OCI-LY3 (cell line): ENCODE measurements around the gene SEPHS2.

Source experiments
- H2AFZ ChIP-seq: fragments of 200-600, 300-600 bp; shearing (Covaris generic); 2 replicates; pipeline ENCODE4 v1.6.0; 2014; ENCODE audit warnings: antibody characterized with exemption, low read depth, low read length
- H3K27ac ChIP-seq: fragments of 200-600, 300-600 bp; sonication (generic); 2 replicates; pipeline ENCODE4 v1.5.1; 2014; ENCODE audit warnings: mild to moderate bottlenecking, low read length, moderate library complexity, mixed read lengths
- H3K27me3 ChIP-seq: fragments of 200-600, 300-600 bp; sonication (generic); 2 replicates; pipeline ENCODE4 v1.6.1; 2014; ENCODE audit warnings: low read depth, low read length, mixed read lengths
- H3K36me3 ChIP-seq: fragments of 200-600, 300-600 bp; sonication (generic); replicated peaks from 2 replicates; pipeline ENCODE3; 2014; ENCODE audit warnings: low read depth, low read length, mixed read lengths
- H3K4me1 ChIP-seq: fragments of 300-600, 200-600 bp; sonication (generic); 2 replicates; pipeline ENCODE4 v1.6.1; 2014; ENCODE audit warnings: low read length, mixed read lengths
- H3K4me2 ChIP-seq: fragments of 200-600, 300-600 bp; sonication (generic); 2 replicates; pipeline ENCODE4 v1.6.1; 2014; ENCODE audit warnings: low read length, mixed read lengths
- H3K4me3 ChIP-seq: fragments of 300-600, 200-600 bp; sonication (generic); 2 replicates; pipeline ENCODE4 v1.5.1; 2014; ENCODE audit warnings: antibody characterized with exemption, mild to moderate bottlenecking, low read length, moderate library complexity
- H3K79me2 ChIP-seq: fragments of 300-600, 200-600 bp; shearing (Covaris generic); 2 replicates; pipeline ENCODE4 v1.6.1; 2014; ENCODE audit warnings: mild to moderate bottlenecking, low read length, mixed read lengths
- H3K9ac ChIP-seq: fragments of 300-600, 200-600 bp; shearing (Covaris generic); 2 replicates; pipeline ENCODE4 v1.6.0; 2014; ENCODE audit warnings: mild to moderate bottlenecking, low read length, moderate library complexity
- H3K9me3 ChIP-seq: fragments of 200-600, 300-600 bp; shearing (Covaris generic); 2 replicates; pipeline ENCODE4 v1.6.1; 2014; ENCODE audit warnings: low read length, mixed read lengths; ENCODE audit not compliant: insufficient read depth
- H4K20me1 ChIP-seq: fragments of 200-600, 300-600 bp; sonication (generic); 2 replicates; pipeline ENCODE4 v1.6.1; 2016; ENCODE audit warnings: low read length, mixed read lengths; ENCODE audit not compliant: insufficient read depth
- EZH2phosphoT487 ChIP-seq: fragments of 200-600 bp; shearing (Covaris generic); IDR thresholded peaks from 2 replicates; pipeline ENCODE4 v1.6.1; 2018; ENCODE audit warnings: antibody characterized with exemption, mixed run types, low read depth
- TF ChIP-seq, protein P1 (sequence below): fragments of 200-600, 300-600 bp; sonication (generic); IDR thresholded peaks from 2 replicates; pipeline ENCODE4 v1.5.1; 2014; ENCODE audit warnings: antibody characterized with exemption, low read length, low read depth

SEPHS2 gene

DNA sequence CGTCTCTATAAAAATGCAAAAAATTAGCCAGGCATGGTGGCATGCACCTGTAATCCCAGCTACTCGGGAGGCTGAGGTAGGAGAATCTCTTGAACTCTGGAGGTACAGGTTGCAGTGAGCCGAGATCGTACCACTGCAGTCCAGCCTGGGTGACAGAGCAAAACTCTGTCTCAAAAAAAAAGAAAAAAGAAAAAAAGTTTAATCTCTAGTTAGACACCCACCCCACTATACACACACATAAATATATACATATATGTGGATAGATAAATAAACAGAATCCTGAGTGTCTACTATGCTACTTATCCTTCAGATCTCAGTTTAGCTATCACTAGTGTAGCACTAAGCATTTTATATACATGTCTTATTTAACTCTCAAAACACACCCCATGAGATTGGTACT, 45.6 kb upstream of the SEPHS2 start:
- H3K27me3 ChIP-seq = no peaks in the 10 kb centered on the region
- H4K20me1 ChIP-seq = no peaks in the 10 kb centered on the region
- no peaks in the 10 kb centered on the region for H3K79me2 ChIP-seq
- H3K9me3 ChIP-seq = no peaks in the 10 kb centered on the region
- H3K36me3 ChIP-seq = peaks cover 5% of the 10 kb centered on the region
- H3K4me1 ChIP-seq = peaks cover 4% of the 10 kb centered on the region
- H3K4me2 ChIP-seq = no peak overlapping the region
- no peak overlapping the region for H3K27ac ChIP-seq
- H3K4me3 ChIP-seq = no peak overlapping the region
- TF ChIP-seq EZH2phosphoT487 = no peak
- TF ChIP-seq, protein P1, sequence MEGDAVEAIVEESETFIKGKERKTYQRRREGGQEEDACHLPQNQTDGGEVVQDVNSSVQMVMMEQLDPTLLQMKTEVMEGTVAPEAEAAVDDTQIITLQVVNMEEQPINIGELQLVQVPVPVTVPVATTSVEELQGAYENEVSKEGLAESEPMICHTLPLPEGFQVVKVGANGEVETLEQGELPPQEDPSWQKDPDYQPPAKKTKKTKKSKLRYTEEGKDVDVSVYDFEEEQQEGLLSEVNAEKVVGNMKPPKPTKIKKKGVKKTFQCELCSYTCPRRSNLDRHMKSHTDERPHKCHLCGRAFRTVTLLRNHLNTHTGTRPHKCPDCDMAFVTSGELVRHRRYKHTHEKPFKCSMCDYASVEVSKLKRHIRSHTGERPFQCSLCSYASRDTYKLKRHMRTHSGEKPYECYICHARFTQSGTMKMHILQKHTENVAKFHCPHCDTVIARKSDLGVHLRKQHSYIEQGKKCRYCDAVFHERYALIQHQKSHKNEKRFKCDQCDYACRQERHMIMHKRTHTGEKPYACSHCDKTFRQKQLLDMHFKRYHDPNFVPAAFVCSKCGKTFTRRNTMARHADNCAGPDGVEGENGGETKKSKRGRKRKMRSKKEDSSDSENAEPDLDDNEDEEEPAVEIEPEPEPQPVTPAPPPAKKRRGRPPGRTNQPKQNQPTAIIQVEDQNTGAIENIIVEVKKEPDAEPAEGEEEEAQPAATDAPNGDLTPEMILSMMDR = no peak
- H2AFZ ChIP-seq = no peak overlapping the region
- H3K9ac ChIP-seq = no peak overlapping the region

DNA sequence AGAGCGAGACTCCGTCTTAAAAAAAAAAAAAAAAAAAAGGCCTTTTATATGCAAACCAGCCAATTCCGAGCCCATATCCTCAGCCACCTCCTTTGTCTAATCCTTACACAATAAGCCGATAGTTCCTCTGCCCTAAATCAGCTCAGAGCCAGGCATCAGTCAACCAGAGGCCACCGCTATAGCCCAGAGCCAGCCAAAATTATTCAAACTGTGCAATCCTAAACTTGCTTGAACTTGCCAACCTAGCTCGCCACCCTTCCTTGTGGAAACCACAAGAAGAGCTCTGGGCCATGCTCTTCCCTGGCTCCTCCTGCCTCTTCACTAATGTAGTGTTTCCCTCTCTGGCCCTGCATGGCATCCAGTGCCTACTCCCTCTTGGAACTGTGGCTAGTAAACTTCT, 44.5 kb upstream of the SEPHS2 start:
- H3K9me3 ChIP-seq = no peaks in the 10 kb centered on the region
- H3K4me1 ChIP-seq = peaks cover 4% of the 10 kb centered on the region
- no peak overlapping the region for H3K4me3 ChIP-seq
- no peak overlapping the region for H3K27ac ChIP-seq
- H4K20me1 ChIP-seq = no peaks in the 10 kb centered on the region
- H3K36me3 ChIP-seq = peaks cover 5% of the 10 kb centered on the region
- no peaks in the 10 kb centered on the region for H3K27me3 ChIP-seq
- H3K79me2 ChIP-seq = no peaks in the 10 kb centered on the region
- TF ChIP-seq, protein P1 = no peak
- no peak for TF ChIP-seq EZH2phosphoT487
- no peak overlapping the region for H3K9ac ChIP-seq
- H2AFZ ChIP-seq = no peak overlapping the region
- no peak overlapping the region for H3K4me2 ChIP-seq

DNA sequence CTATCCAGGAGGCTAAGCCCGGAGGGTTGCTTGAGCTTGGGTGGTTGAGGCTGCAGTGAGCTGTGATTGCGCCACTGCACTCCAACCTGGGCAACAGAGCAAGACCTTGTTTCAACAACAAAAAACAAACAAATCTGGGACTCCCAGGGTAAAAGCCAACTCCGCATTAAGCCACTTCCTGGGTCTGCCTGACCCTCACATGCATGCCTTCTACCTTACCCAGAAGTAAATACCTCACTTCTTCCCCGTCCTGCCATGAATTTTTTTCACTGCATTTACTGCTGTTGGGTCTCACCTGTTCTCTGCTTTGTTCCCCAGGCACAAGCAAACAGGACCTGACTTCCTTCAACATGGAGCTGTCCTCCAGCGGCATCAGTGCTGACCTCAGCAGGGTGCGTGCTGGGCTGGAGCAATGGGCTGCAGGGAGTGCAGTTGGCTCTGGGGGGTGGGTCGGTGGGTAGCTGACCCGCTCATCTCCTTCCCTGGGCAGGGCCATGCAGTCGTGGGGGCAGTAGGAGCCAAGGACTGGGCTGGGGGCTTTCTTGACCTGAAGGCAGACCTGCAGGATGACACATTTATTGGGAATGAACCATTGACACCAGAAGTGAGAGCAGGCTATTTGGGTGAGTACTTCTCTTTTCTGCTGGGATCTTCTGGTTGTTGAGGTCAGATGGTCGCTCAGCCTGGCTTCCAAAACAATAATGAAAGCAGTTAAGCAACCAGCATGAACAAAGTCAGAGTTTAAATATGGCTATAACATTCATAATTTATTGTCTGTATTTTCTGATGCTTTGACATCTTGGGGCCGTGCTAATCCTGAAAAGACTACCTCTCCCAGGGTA, 43.3 kb upstream of the SEPHS2 start:
- Histone ChIP-seq H3K36me3 (peaks cover 5% of the 10 kb centered on the region), H3K79me2 (no peaks in the 10 kb centered on the region), H3K4me3 (no peak overlapping the region), H4K20me1 (no peaks in the 10 kb centered on the region), H3K9ac (no peak overlapping the region), H3K4me2 (no peak overlapping the region), H2AFZ (no peak overlapping the region), H3K27me3 (no peaks in the 10 kb centered on the region), H3K27ac (no peak overlapping the region), H3K9me3 (no peaks in the 10 kb centered on the region), H3K4me1 (peaks cover 4% of the 10 kb centered on the region)
- TF ChIP-seq EZH2phosphoT487 = no peak
- TF ChIP-seq, protein P1 = no peak

DNA sequence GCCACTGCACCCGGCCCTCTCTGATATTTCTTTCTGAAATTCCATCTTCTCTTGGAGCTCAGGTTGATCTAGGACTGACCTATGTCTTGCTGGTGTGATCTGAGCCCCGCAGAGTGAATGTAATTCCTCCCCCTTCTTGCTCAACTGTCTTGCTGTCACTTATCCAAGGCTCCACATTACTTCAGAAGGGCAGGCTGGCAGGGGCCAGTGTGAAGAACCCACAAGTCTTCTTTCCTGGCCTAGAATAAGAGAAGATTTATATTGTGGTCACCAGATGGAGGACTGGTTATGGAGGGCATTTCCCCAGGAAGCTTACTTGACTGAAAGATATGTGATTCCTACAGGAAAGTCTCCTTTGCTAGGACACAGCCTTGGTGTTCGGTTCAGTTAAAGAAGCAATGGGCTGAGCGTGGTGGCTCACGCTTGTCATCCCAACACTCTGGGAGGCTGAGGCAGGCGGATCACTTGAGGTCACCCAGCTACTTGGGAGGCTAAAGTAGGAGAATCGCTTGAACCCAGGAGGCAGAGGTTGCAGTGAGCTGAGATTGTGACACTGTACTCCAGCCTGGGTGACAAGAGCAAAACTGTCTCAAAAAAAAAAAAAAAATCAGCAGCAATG, 40.3 kb upstream of the SEPHS2 start:
- no peak for TF ChIP-seq EZH2phosphoT487
- TF ChIP-seq, protein P1 = no peak
- Histone ChIP-seq H3K79me2 (no peaks in the 10 kb centered on the region), H3K27ac (no peak overlapping the region), H3K9me3 (no peaks in the 10 kb centered on the region), H3K4me2 (no peak overlapping the region), H4K20me1 (no peaks in the 10 kb centered on the region), H2AFZ (no peak overlapping the region), H3K9ac (no peak overlapping the region), H3K4me3 (no peak overlapping the region), H3K36me3 (peaks cover 5% of the 10 kb centered on the region), H3K4me1 (peaks cover 4% of the 10 kb centered on the region), H3K27me3 (no peaks in the 10 kb centered on the region)
